ENCODE results near the gene SLC46A1.

GRCh38 chr17:28390141-28390540 is 15.9 kb downstream of the SLC46A1 start:
- TF ChIP-seq, protein P1, sequence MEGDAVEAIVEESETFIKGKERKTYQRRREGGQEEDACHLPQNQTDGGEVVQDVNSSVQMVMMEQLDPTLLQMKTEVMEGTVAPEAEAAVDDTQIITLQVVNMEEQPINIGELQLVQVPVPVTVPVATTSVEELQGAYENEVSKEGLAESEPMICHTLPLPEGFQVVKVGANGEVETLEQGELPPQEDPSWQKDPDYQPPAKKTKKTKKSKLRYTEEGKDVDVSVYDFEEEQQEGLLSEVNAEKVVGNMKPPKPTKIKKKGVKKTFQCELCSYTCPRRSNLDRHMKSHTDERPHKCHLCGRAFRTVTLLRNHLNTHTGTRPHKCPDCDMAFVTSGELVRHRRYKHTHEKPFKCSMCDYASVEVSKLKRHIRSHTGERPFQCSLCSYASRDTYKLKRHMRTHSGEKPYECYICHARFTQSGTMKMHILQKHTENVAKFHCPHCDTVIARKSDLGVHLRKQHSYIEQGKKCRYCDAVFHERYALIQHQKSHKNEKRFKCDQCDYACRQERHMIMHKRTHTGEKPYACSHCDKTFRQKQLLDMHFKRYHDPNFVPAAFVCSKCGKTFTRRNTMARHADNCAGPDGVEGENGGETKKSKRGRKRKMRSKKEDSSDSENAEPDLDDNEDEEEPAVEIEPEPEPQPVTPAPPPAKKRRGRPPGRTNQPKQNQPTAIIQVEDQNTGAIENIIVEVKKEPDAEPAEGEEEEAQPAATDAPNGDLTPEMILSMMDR (IDR thresholded peaks at IDR 0.05; ENCODE audit: low read depth, low read length, poor library complexity, severe bottlenecking) = no peak
- TF ChIP-seq EZH2phosphoT487 (IDR thresholded peaks at IDR 0.05; ENCODE audit: borderline replicate concordance, low read length) = no peak
